ENCODE measurements around the gene HOPX.

The HOPX gene

DNA sequence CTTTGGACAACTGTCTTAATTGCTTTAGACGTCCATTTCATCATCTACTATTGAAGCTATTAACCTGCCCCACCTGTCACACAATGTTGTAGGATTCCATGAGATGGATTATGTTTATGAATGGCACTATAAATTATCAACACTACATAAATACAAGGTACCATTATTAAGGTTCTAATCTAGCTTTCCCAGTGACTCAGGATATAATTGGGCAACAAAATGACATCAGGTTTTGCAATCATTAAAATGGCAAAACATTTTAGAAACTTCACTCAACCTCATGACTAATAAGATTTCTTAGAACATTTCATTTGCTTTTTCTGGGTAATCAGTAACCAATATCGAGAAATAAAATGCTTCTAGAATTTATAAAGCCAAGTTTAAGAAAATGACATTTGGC, 9.2 kb downstream of the HOPX start:
- TF ChIP-seq GATA3 (IDR thresholded peaks at IDR 0.05; ENCODE audit: low read depth, low read length) (no peak), GATA2 (IDR thresholded peaks at IDR 0.05; ENCODE audit: low read depth, low read length) (no peak)

GRCh38 chr4:56671373-56671772, 9.7 kb downstream of the HOPX start:
- TF ChIP-seq GATA2 (IDR thresholded peaks at IDR 0.05; ENCODE audit: low read depth, low read length) (no peak), GATA3 (IDR thresholded peaks at IDR 0.05; ENCODE audit: low read depth, low read length) (no peak)

GRCh38 chr4:56668267-56668666, 12.8 kb downstream of the HOPX start:
- TF ChIP-seq GATA3 (IDR thresholded peaks at IDR 0.05; ENCODE audit: low read depth, low read length) (no peak), GATA2 (IDR thresholded peaks at IDR 0.05; ENCODE audit: low read depth, low read length) (no peak)

DNA sequence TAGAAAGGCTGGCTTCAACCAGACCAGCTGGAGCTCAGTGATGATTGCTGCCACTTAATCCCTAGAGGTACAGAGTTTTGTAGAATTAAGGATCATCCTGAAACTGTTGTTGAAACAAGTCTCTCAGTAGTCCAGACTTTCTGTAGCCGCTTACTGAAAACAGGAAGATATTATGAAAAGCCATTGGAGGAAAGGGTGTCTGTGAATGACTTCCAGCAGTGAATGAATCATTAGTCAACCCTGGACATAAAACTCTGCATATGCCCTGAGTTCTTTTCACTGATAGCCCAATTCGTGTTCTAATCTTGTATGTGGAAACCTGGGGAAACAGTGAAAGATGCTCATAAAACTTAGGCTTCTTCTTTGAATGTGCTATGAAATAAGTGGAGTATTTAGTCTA, 14.8 kb downstream of the HOPX start:
- TF ChIP-seq GATA3 (IDR thresholded peaks at IDR 0.05; ENCODE audit: low read depth, low read length): no peak
- no peak for TF ChIP-seq GATA2 (IDR thresholded peaks at IDR 0.05; ENCODE audit: low read depth, low read length)

GRCh38 chr4:56665781-56666180, 15.3 kb downstream of the HOPX start:
- TF ChIP-seq GATA2 (IDR thresholded peaks at IDR 0.05; ENCODE audit: low read depth, low read length) (no peak), GATA3 (IDR thresholded peaks at IDR 0.05; ENCODE audit: low read depth, low read length) (no peak)

DNA sequence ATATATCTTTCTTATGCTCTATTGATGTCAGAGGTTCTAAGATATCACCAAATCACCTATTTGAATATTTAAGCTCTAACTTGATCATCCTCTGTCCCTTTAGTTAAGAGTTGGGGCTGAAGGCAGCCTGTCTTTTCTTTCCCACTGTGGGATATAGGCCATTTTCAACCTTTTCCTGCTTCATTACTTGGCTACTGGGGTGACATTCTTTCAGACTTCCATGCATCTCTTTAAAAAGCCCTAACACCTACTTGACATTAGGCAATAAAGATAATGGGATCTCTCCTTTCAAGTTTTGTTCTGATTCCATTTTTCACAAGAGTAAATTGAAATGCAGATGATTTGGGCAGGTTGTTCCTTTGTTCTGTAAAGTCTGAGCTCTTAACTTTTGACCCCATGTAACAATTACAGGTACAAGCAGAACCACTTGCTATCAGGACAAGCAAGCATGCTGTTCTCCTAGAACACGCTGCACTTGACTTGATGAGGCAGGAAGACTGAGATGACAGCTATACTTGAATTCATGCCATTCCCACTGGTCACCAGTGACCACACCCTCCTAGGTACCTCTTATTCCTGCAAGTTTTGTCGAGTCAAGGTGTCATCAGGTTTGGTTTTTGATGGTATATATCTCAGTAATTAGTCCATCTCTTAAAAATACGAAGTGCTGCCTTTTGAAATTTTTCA, 18.2 kb downstream of the HOPX start:
- no peak for TF ChIP-seq GATA2 (IDR thresholded peaks at IDR 0.05; ENCODE audit: low read depth, low read length)
- no peak for TF ChIP-seq GATA3 (IDR thresholded peaks at IDR 0.05; ENCODE audit: low read depth, low read length)

GRCh38 chr4:56659946-56660345, 21.1 kb downstream of the HOPX start:
- TF ChIP-seq GATA2 (IDR thresholded peaks at IDR 0.05; ENCODE audit: low read depth, low read length): no peak
- TF ChIP-seq GATA3 (IDR thresholded peaks at IDR 0.05; ENCODE audit: low read depth, low read length): no peak

DNA sequence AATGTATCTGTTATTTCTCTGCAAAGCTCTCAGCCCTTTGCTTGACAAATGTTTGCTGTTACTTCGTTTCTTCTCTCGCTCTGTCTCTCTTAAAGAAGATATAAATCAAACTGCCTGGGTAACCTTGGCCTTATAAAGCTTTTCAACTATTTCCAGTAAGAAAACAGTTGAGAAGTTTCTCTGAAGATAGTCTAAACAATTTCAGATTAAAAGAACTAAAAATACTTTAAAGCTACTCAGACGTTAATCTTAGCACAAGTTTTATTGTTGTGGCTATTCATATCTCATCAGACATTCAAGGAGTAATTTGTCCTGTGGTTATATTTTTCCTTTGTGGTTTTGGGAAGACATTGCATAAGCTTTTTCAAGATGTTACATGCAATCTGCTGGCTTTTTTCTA, 22.6 kb downstream of the HOPX start:
- TF ChIP-seq GATA2 (IDR thresholded peaks at IDR 0.05; ENCODE audit: low read depth, low read length) (no peak), GATA3 (IDR thresholded peaks at IDR 0.05; ENCODE audit: low read depth, low read length) (no peak)

GRCh38 chr4:56657818-56658217, 23.3 kb downstream of the HOPX start:
- TF ChIP-seq GATA3 (IDR thresholded peaks at IDR 0.05; ENCODE audit: low read depth, low read length) (no peak), GATA2 (IDR thresholded peaks at IDR 0.05; ENCODE audit: low read depth, low read length) (no peak)

DNA sequence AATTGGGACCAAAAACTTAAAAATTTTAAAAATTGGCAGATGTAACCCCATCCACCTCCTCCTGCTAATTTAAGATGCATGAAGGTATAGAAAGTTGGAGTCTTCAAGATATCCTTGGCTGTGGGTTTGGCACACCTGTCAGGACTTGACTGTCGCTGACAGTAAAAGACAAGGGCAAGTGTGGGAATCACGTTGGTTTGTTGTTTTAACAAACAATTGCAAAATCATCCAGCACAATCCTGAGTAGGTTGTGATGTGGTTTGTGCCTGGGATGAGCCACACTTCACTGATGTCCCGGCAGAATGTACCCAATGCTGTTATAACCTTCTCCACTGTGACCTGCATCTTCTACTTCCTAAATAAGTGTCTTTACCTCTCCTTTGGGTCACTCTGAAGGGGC, 24.0 kb downstream of the HOPX start:
- TF ChIP-seq GATA2 (IDR thresholded peaks at IDR 0.05; ENCODE audit: low read depth, low read length) (no peak), GATA3 (IDR thresholded peaks at IDR 0.05; ENCODE audit: low read depth, low read length) (no peak)

DNA sequence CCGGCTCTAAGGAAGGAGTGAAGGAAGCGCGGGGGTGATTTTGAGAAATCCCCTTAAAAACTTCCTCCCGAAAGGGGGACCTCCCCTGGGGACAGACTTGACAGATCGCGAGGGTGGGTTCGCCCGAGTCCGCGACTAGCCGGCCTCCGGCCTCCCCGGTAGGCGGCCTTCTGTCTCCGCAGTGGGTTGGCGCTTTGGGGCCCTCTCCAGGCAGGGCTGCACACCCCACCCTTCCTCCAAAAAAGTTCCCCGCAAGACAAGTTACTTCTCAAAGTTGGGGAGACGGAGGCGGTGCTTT, 24.8 kb downstream of the HOPX start:
- TF ChIP-seq GATA2 (IDR thresholded peaks at IDR 0.05; ENCODE audit: low read depth, low read length) (no peak), GATA3 (IDR thresholded peaks at IDR 0.05; ENCODE audit: low read depth, low read length) (no peak)

DNA sequence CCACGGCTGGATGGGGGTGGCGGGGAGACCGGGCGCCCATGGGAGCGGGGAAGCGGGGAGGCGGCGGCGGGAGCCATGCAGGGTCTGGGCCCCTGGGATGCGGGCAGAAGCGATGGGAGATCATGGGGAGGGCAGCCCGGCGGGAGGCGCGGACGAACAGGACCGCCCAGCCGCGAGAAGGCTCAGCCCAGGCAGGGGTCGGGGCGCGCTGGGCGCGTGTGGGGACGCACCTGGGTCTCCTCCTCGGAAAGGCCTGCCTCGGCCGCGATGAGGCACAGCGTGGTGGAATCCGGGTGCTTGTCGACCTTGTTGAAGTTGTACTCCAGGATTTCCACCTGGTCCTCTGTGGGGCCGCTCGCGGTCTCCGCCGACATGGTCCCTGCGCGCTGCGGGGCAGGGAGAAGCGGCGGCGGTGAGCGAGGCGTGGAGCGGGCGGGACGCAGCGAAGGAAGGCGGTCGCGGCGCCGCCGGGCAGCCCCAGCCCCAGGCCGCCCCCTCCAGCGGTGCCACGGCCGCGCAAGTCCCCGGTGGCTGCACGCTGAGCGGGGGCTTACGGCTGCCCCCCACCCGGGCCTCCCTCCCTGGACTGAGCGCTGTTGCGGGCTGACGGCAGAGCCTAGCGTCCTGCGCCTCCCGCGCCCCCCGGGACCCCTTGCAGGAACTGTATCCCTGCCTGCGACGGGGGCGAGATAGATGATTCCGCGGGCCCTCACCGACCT, 25.3 kb downstream of the HOPX start:
- TF ChIP-seq GATA2 (IDR thresholded peaks at IDR 0.05; ENCODE audit: low read depth, low read length): no peak
- TF ChIP-seq GATA3 (IDR thresholded peaks at IDR 0.05; ENCODE audit: low read depth, low read length): no peak

DNA sequence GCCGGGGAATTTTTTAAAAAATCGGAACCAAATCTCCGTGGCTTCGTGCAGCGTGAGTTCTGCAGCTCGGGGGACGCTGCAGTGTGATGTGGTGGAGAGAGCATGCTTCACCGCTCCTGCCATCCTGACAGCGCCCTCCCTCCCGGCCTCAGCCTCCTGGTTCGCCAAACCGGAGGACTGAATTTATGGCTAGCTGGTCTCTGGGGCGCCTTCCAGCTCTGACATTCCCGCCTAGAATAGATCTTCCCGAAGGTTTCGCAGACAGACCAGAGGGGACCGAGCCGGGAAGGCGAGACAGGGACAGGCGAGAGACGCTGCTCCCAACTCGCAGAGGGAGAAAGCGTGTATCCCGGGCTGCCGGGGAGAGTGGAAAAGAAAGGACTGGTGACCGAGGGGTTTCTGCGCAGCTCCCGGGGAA, 25.9 kb downstream of the HOPX start:
- TF ChIP-seq GATA2 (IDR thresholded peaks at IDR 0.05; ENCODE audit: low read depth, low read length) (no peak), GATA3 (IDR thresholded peaks at IDR 0.05; ENCODE audit: low read depth, low read length) (no peak)

GRCh38 chr4:56654238-56654632, 26.9 kb downstream of the HOPX start:
- TF ChIP-seq GATA2 (IDR thresholded peaks at IDR 0.05; ENCODE audit: low read depth, low read length): no peak
- TF ChIP-seq GATA3 (IDR thresholded peaks at IDR 0.05; ENCODE audit: low read depth, low read length): no peak

- TF ChIP-seq GATA3 (IDR thresholded peaks at IDR 0.05; ENCODE audit: low read depth, low read length): no peak
- no peak for TF ChIP-seq GATA2 (IDR thresholded peaks at IDR 0.05; ENCODE audit: low read depth, low read length)
Observed at GRCh38 chr4:56653461-56654237, 27.4 kb downstream of the HOPX start.

All from SH-SY5Y (cell line).